Lung (tissue), 12 donors: ENCODE data around the gene SLC25A46. TPM values are rescaled to one million over a fixed set of nuclear protein-coding genes. Genes with fewer than 3 reads are reported as not detected.

Experiments
- ATAC-seq: fragments of 200-7000 bp; cut with Tn5 transposase; one replicate; pipeline ENCODE4 v1.9.1; 2020; ENCODE audit warnings: moderate number of reproducible peaks; ENCODE audit not compliant: insufficient read depth, low FRiP score
- DNase-seq, 3 donors: peaks; one replicate each; pipeline ENCODE4 v3.0.0-alpha.2; 2013 to 2017
- H3K27ac ChIP-seq, 2 donors: one replicate each; pipeline ENCODE4 v1.5.1; 2013; ENCODE audit warnings: mild to moderate bottlenecking in 2 of 2, moderate library complexity in 2 of 2, control low read depth in 1 of 2, inconsistent platforms in 1 of 2, low read depth in 1 of 2, low read length in 1 of 2
- H3K27me3 ChIP-seq, 3 donors: one replicate each; pipeline ENCODE4 v1.5.1; 2013; ENCODE audit warnings: low read length in 2 of 3; ENCODE audit not compliant: control insufficient read depth in 3 of 3, insufficient read depth in 3 of 3
- H3K36me3 ChIP-seq, 4 donors: one replicate each; pipeline ENCODE4 v1.5.1; 2013; ENCODE audit warnings: low read length in 4 of 4, mild to moderate bottlenecking in 1 of 4, moderate library complexity in 1 of 4; ENCODE audit not compliant: control insufficient read depth in 4 of 4, insufficient read depth in 4 of 4
- H3K4me1 ChIP-seq, 5 donors: one replicate each; pipeline ENCODE4 v1.5.1; 2013; ENCODE audit warnings: low read length in 5 of 5, mild to moderate bottlenecking in 2 of 5, moderate library complexity in 1 of 5; ENCODE audit not compliant: control insufficient read depth in 5 of 5, insufficient read depth in 5 of 5
- H3K4me3 ChIP-seq: one replicate; pipeline ENCODE4 v1.5.1; 2013; ENCODE audit warnings: mild to moderate bottlenecking, control low read depth, moderate library complexity
- H3K9ac ChIP-seq, 2 donors: one replicate each; pipeline ENCODE4 v1.5.1; 2013; ENCODE audit warnings: low read length in 2 of 2, control low read depth in 1 of 2; ENCODE audit not compliant: insufficient read depth in 1 of 2
- H3K9me3 ChIP-seq, 4 donors: one replicate each; pipeline ENCODE4 v1.5.1; 2013; ENCODE audit warnings: low read length in 3 of 4, mild to moderate bottlenecking in 1 of 4, moderate library complexity in 1 of 4; ENCODE audit not compliant: control insufficient read depth in 4 of 4, insufficient read depth in 3 of 4
- WGBS, 2 donors: extraction: QIAGEN DNeasy Blood & Tissue Kit; methylation state at CpG; one replicate each; pipeline ENCODE4 v1.1.7; 2013; 5-methylcytosine and 5-hydroxymethylcytosine counted together
- polyA plus RNA-seq, 2 donors: library from polyadenylated mRNA; stranded (reverse); fragments of 200-250 nt; gene quantifications; one replicate each; pipeline ENCODE4 v1.2.1, GENCODE V29; 2013
- total RNA-seq, 2 donors: library from RNA; depleted of rRNA in 1 of 2; stranded (reverse); fragments of >200 nt in 1 of 2; gene quantifications; one replicate each; pipeline ENCODE4 v1.2.1, GENCODE V29; 2014 to 2021
- TF ChIP-seq, protein P1 (sequence below): IDR thresholded peaks from 2 replicates; pipeline ENCODE4 v1.5.1; 2012; ENCODE audit warnings: mild to moderate bottlenecking; ENCODE audit errors: control extremely low read depth, extremely low read depth
- donor health status: control.
- donor health status: control.
- donor health status: Bipolar disorder and iron deficiency.
- donor health status: healthy.
- donor health status: DM: yes; HTN: yes; CAD: no.

The SLC25A46 gene
- total and polyA plus RNA-seq, 4 donors = 14.6 to 61.5 (median 32.7) TPM

DNA sequence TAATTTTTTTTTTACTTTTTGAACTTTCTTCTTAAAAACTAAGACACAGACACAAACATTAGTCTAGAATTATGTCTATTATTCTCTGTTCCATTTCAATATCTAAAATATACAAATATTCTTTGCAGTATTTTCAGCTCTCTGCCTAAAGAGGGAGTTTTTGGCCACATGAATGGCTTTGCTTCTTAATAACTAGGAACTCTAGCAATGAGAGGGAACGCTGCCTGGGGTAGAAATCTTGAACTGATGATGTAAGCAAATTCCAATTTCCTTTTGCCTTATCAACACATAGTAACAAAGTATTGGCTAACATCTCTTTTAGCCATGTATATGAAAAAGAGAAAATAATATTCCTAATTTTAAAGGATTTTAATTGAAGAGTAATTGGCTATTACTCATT, 51.9 kb downstream of the SLC25A46 start:
- ATAC-seq = no peak
- peak; percentile 12 to 81 (median 75) for DNase-seq
- 15 to 51% methylated on average over 1 of the region's 1 CpG for WGBS, 2 donors
- TF ChIP-seq, protein P1, sequence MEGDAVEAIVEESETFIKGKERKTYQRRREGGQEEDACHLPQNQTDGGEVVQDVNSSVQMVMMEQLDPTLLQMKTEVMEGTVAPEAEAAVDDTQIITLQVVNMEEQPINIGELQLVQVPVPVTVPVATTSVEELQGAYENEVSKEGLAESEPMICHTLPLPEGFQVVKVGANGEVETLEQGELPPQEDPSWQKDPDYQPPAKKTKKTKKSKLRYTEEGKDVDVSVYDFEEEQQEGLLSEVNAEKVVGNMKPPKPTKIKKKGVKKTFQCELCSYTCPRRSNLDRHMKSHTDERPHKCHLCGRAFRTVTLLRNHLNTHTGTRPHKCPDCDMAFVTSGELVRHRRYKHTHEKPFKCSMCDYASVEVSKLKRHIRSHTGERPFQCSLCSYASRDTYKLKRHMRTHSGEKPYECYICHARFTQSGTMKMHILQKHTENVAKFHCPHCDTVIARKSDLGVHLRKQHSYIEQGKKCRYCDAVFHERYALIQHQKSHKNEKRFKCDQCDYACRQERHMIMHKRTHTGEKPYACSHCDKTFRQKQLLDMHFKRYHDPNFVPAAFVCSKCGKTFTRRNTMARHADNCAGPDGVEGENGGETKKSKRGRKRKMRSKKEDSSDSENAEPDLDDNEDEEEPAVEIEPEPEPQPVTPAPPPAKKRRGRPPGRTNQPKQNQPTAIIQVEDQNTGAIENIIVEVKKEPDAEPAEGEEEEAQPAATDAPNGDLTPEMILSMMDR = no peak
- H3K9me3 ChIP-seq = no peaks in the 10 kb centered on the region
- H3K27me3 ChIP-seq = no peaks in the 10 kb centered on the region
- H3K36me3 ChIP-seq = no peaks in the 10 kb centered on the region
- no peak overlapping the region for H3K4me3 ChIP-seq
- no peaks in the 10 kb centered on the region for H3K4me1 ChIP-seq
- no peak overlapping the region for H3K9ac ChIP-seq
- H3K27ac ChIP-seq = no peak overlapping the region

DNA sequence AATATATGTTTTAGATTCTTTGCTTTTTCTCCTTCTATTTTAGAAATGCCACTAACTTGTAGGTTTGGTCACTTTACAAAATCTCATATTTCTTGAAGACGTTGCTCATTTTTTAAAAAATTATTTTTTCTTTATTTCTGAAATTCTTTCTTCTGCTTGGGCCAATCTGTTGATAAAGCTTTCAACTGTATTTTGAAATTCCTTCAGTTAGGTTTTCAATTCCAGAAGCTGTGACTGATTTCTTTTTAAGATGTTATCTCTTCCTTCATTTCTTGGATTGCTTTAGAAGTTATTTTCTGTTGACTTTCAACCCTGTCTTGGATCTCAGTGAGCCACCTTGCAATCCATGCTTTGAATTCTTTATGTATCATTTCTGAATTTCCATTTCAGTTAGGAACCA, 64.2 kb downstream of the SLC25A46 start:
- Histone ChIP-seq H3K9ac (no peak overlapping the region), H3K4me3 (no peak overlapping the region), H3K36me3 (no peaks in the 10 kb centered on the region), H3K9me3 (peaks cover 0 to 6% (median 1%) of the 10 kb centered on the region in 4 donors), H3K27me3 (no peaks in the 10 kb centered on the region), H3K4me1 (peaks cover 0 to 23% (median 8%) of the 10 kb centered on the region in 5 donors), H3K27ac (no peak overlapping the region)
- 50 to 54% methylated on average over 1 of the region's 1 CpG for WGBS, 2 donors
- no peak for DNase-seq
- TF ChIP-seq, protein P1 = no peak
- ATAC-seq = no peak

DNA sequence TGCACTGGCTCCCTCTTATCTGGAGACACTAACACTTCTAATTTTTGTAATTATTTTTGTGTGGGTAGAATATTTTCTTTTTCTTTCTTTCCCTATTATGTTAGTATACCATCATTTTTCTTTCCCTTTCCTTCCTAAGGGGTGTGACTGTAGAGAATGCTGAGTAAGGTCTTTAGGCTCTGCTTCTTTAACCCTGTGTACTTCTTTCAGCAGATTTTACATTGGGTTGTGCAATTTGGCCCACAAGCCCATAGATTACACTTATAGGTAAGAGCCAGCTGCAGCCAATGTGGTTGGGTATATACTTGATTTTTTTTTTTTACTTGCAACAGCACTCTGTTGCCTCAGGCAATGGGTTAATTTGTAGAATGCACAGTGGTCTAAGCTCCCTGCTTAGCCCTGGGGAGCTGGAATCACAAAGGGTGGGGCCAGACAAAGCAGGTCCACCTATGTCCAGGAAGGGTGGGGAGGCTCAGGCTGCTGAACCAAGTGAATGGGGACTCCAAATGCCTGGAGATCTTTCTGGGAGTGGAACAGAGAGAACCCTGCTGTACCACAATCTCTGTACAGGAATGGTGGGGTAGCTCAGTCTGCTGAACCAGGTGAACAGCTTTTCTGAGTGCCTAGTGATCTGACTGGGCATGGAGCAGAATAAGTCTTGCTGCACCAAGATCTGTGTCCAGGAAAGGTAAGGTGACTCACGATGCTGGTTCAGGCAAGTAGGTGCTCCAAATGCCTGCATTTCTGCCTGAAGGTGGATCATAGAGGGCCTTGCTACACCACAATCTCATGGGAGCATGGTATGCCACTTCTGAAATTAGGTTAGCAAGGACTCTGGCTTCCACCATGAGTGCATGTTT, 64.9 kb downstream of the SLC25A46 start:
- Histone ChIP-seq H3K27me3 (no peaks in the 10 kb centered on the region), H3K9me3 (peaks cover 0 to 6% (median 1%) of the 10 kb centered on the region in 4 donors), H3K27ac (no peak overlapping the region), H3K9ac (no peak overlapping the region), H3K4me1 (peaks cover 0 to 24% (median 10%) of the 10 kb centered on the region in 5 donors), H3K4me3 (no peak overlapping the region), H3K36me3 (no peaks in the 10 kb centered on the region)
- ATAC-seq = no peak
- 79 to 100% methylated on average over 1 of the region's 1 CpG for WGBS, 2 donors
- TF ChIP-seq, protein P1 = no peak
- no peak for DNase-seq
